GM11168 (cell line): ENCODE data around the gene MORN3.
"Not testable (repeated sequence)": the region's sequence is repeated elsewhere in the genome, so short reads cannot be mapped to it uniquely, and the experiment has no call there.

ENCODE experiments used
- in situ Hi-C: fragments of 300-500 bp; cut with MboI; formaldehyde crosslinking; loops from one replicate; pipeline ENCODE4 v1.12.0; 2022; ENCODE audit warnings: low sequenced_read_pairs; ENCODE audit not compliant: unreplicated experiment

MORN3 gene

GRCh38 chr12:121649322-121649721, 20.1 kb downstream of the MORN3 start:
- in situ Hi-C loops: loop anchor here (10.0 kb wide), 1 partner anchor 305 kb away; no protein-coding TSS in a partner anchor

- in situ Hi-C loops: loop anchor here (10.0 kb wide), 1 partner anchor 304 kb away; no protein-coding TSS in a partner anchor
Measured at GRCh38 chr12:121648458-121649028, 20.9 kb downstream of the MORN3 start.

- in situ Hi-C loops: loop anchor here (10.0 kb wide), 1 partner anchor 296 kb away; no protein-coding TSS in a partner anchor
Measured at GRCh38 chr12:121641343-121641630, 28.2 kb downstream of the MORN3 start.

- in situ Hi-C loops: no loop called here
Measured at GRCh38 chr12:121638298-121639202, 30.9 kb downstream of the MORN3 start.

- in situ Hi-C loops: no loop called here
Measured at GRCh38 chr12:121637231-121637914, 32.1 kb downstream of the MORN3 start.

GRCh38 chr12:121634836-121635235, 34.6 kb downstream of the MORN3 start:
- in situ Hi-C loops: no loop called here

GRCh38 chr12:121633833-121634196, 35.6 kb downstream of the MORN3 start:
- in situ Hi-C loops: not testable (repeated sequence)

- in situ Hi-C loops: no loop called here
Measured at GRCh38 chr12:121632069-121632970, 37.1 kb downstream of the MORN3 start.

- in situ Hi-C loops: no loop called here
Measured at GRCh38 chr12:121630791-121631355, 38.6 kb downstream of the MORN3 start.

GRCh38 chr12:121628536-121628935, 40.9 kb downstream of the MORN3 start:
- in situ Hi-C loops: loop anchor here (5.0 kb wide), 1 partner anchor 131 kb away; no protein-coding TSS in a partner anchor

- in situ Hi-C loops: loop anchor here (5.0 kb wide), 1 partner anchor 131 kb away; no protein-coding TSS in a partner anchor
Measured at GRCh38 chr12:121628037-121628436, 41.4 kb downstream of the MORN3 start.

- in situ Hi-C loops: loop anchor here (5.0 kb wide), 1 partner anchor 130 kb away; no protein-coding TSS in a partner anchor
Measured at GRCh38 chr12:121626853-121627640, 42.4 kb downstream of the MORN3 start.

- in situ Hi-C loops: loop anchor here (5.0 kb wide), 1 partner anchor 129 kb away; no protein-coding TSS in a partner anchor
Measured at GRCh38 chr12:121626087-121626852, 43.2 kb downstream of the MORN3 start, which contains the start of gene ORAI1. ORAI1 (plus strand) TSS chr12:121626530.

- in situ Hi-C loops: no loop called here
Measured at GRCh38 chr12:121620333-121620891, 49.0 kb downstream of the MORN3 start.

- in situ Hi-C loops: no loop called here
Measured at GRCh38 chr12:121618659-121619233, 50.7 kb downstream of the MORN3 start.

- in situ Hi-C loops: no loop called here
Measured at GRCh38 chr12:121614872-121615467, 54.5 kb downstream of the MORN3 start.

GRCh38 chr12:121613462-121613861, 56.0 kb downstream of the MORN3 start:
- in situ Hi-C loops: no loop called here
